WI38 (cell line): ENCODE measurements around the gene PRRG2.

Source experiments
- H3K4me3 ChIP-seq: 2 replicates; pipeline ENCODE4 v1.5.1; 2011; ENCODE audit warnings: low read depth, mild to moderate bottlenecking, control low read depth, low read length
- TF ChIP-seq, protein P1 (sequence below): IDR thresholded peaks from 2 replicates; pipeline ENCODE4 v1.5.1; 2012; ENCODE audit warnings: low read depth, mild to moderate bottlenecking, control low read depth, low read length

The PRRG2 gene

DNA sequence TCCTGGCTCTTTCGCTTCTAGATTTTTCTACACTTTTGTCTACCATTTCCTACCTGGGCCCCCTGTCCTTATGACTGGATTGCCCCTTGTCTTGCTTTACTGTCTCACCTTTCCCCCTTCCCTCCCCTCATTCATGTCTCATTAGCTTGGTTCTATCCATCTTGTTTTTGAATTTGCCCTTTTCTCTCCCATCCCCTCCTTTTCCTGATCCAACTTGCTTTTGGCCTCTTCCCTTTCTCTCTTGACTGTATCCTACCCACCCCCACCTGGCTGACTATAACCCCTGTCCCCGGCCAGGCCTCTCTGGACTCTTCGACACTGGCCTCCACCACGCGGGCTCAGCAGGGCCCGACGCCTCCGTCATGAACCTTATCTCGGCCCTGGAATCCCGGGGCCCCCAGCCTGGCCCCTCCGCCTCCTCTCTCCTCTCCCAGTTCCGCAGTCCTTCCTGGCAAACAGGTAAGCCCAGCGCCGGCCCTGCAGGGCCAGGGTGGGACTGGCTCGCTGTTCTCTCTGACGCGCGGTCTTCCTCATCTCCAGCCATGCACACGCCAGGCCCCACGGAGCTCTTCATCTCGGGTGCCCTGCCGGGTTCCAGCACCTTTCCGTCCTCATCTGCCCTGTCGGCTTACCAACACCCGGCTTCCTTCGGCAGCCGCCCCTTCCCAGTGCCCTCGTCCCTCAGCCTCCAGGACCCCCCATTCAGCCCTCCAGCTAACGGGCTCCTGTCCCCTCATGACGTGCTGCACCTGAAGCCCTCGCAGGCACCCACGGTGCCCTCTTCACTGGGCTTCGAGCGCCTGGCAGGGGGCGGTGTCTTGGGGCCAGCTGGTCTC is 13.3 kb downstream of the PRRG2 start:
- TF ChIP-seq, protein P1, sequence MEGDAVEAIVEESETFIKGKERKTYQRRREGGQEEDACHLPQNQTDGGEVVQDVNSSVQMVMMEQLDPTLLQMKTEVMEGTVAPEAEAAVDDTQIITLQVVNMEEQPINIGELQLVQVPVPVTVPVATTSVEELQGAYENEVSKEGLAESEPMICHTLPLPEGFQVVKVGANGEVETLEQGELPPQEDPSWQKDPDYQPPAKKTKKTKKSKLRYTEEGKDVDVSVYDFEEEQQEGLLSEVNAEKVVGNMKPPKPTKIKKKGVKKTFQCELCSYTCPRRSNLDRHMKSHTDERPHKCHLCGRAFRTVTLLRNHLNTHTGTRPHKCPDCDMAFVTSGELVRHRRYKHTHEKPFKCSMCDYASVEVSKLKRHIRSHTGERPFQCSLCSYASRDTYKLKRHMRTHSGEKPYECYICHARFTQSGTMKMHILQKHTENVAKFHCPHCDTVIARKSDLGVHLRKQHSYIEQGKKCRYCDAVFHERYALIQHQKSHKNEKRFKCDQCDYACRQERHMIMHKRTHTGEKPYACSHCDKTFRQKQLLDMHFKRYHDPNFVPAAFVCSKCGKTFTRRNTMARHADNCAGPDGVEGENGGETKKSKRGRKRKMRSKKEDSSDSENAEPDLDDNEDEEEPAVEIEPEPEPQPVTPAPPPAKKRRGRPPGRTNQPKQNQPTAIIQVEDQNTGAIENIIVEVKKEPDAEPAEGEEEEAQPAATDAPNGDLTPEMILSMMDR, result no peak

GRCh38 chr19:49594993-49595818 is 14.1 kb downstream of the PRRG2 start:
- TF ChIP-seq, protein P1, result no peak
- H3K4me3 ChIP-seq, result no peak overlapping the region

More for the DNA sequence above, 13.3 kb downstream of the PRRG2 start:
- H3K4me3 ChIP-seq, result no peak overlapping the region

- no peak overlapping the region for H3K4me3 ChIP-seq
- TF ChIP-seq, protein P1, result no peak
These were observed 14.8 kb downstream of the PRRG2 start for GRCh38 chr19:49595819-49596404.

DNA sequence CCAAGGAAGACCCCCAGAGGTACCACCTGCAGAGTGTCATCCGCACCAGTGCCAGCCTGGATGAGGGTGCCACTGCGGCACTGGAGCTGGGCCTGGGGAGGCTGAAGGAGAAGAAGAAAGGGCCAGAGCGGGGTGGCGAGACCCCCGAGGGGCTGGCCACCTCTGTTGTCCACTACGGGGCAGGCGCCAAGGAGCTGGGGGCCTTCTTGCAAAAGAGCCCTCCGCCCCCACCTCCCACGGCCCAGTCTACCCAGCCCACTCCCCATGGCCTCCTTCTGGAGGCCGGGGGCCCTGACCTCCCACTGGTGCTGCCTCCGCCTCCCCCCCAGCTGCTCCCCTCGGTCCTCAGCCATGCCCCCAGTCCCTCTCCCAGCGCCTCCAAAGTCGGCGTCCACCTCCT is 15.3 kb downstream of the PRRG2 start:
- H3K4me3 ChIP-seq, result no peak overlapping the region

GRCh38 chr19:49596954-49597702 is 16.0 kb downstream of the PRRG2 start:
- no peak overlapping the region for H3K4me3 ChIP-seq
- TF ChIP-seq, protein P1, result no peak

More for the DNA sequence above, 15.3 kb downstream of the PRRG2 start:
- TF ChIP-seq, protein P1, result no peak

- H3K4me3 ChIP-seq, result no peak overlapping the region
- TF ChIP-seq, protein P1, result no peak
These were observed 16.5 kb downstream of the PRRG2 start for GRCh38 chr19:49597703-49597974.
